OCI-LY7 (cell line): Measurements from ENCODE around the gene VPS13D.

ENCODE experiments used
- CTCF ChIP-seq: fragments of 200-600 bp; sonication (generic); conservative IDR thresholded peaks from 2 replicates; pipeline ENCODE4 v1.5.1; 2014; ENCODE audit warnings: mild to moderate bottlenecking, antibody characterized with exemption, low read length, moderate library complexity, mixed read lengths
- EZH2phosphoT487 ChIP-seq: fragments of 200-600 bp; sonication (generic); IDR thresholded peaks from 2 replicates; pipeline ENCODE4 v1.6.1; 2018; ENCODE audit warnings: low read depth, borderline replicate concordance, mild to moderate bottlenecking, mixed run types, antibody characterized with exemption, low read length, moderate library complexity, mixed read lengths

- TF ChIP-seq EZH2phosphoT487, result no peak
- TF ChIP-seq CTCF, result no peak
These were observed 41.2 kb downstream of the VPS13D start for GRCh38 chr1:12271033-12271432.
